K562 (cell line): ENCODE measurements around the gene RIOX2. TPM values are rescaled to one million over a fixed set of nuclear protein-coding genes. Genes with fewer than 3 reads are reported as not detected.

ENCODE experiments used
- ATAC-seq: fragments of 200-7000 bp; cut with Tn5 transposase; 3 replicates; pipeline ENCODE4 v1.9.1; 2020; ENCODE audit warnings: moderate library complexity
- BruUV-seq: library from RNA; stranded (reverse); fragments of 400-500 nt; replicated peaks from 2 replicates; lab custom pipeline; 2021; lab: Mats Ljungman, UMichigan
- CTCF ChIA-PET: fragments of 300-600 bp; formaldehyde crosslinking; extraction: SDS; loops from one replicate; lab custom pipeline; 2021; ENCODE audit warnings: low intra/inter-chr PET ratio; lab: Yijun Ruan, JAX
- POLR2A ChIA-PET: fragments of 300-600, 350-650 bp; sonication (Branson Sonifier 250); formaldehyde crosslinking; extraction: SDS; loops from one replicate; lab custom pipeline; 2021; ENCODE audit warnings: antibody characterized with exemption, inconsistent platforms; lab: Yijun Ruan, JAX
- DNase-seq, 4 experiments: peaks; one replicate each; pipeline versions ENCODE4 v3.0.0 to v3.0.0-alpha.2; 2011 to 2018; ENCODE audit warnings: low spot score in 3 of 4, mixed read lengths in 3 of 4; ENCODE audit errors: extremely low read depth in 1 of 4
- FAIRE-seq: peaks from 2 replicates; lab custom pipeline; 2011; peaks lifted over from hg19 to GRCh38; lab: Jason Lieb, UNC
- H2AFZ ChIP-seq: 2 replicates; pipeline ENCODE4 v1.6.0; 2011; ENCODE audit warnings: low read depth, low read length, control low read depth, inconsistent platforms
- H3K27ac ChIP-seq: fragments of 200-600 bp; 3 replicates; pipeline ENCODE4 v1.8.0; 2011; ENCODE audit warnings: low read depth, mild to moderate bottlenecking, control low read depth, inconsistent platforms, low read length, moderate library complexity, mixed read lengths; ENCODE audit errors: extremely low read depth
- H3K27me3 ChIP-seq, 2 experiments: fragments of 300-600 bp in 1 of 2; 2 replicates in 1 of 2; 3 replicates in 1 of 2; pipeline versions ENCODE4 v1.6.0 to v1.8.0; 2011; ENCODE audit warnings: inconsistent platforms in 2 of 2, low read length in 2 of 2, mild to moderate bottlenecking in 1 of 2, mixed read lengths in 1 of 2, moderate library complexity in 1 of 2; ENCODE audit not compliant: control insufficient read depth in 2 of 2, insufficient read depth in 2 of 2
- H3K36me3 ChIP-seq: fragments of 300-600 bp; 3 replicates; pipeline ENCODE4 v1.8.0; 2011; ENCODE audit warnings: mild to moderate bottlenecking, low read length, inconsistent platforms; ENCODE audit not compliant: control insufficient read depth, insufficient read depth
- H3K4me1 ChIP-seq, 2 experiments: fragments of 200-600 bp in 1 of 2; replicated peaks in 1 of 2; 2 replicates in 1 of 2; 3 replicates in 1 of 2; pipeline versions ENCODE4 v1.5.1 to v1.8.0; 2011; ENCODE audit warnings: inconsistent platforms in 2 of 2, low read length in 2 of 2, mild to moderate bottlenecking in 1 of 2, mixed read lengths in 1 of 2, moderate library complexity in 1 of 2; ENCODE audit not compliant: control insufficient read depth in 2 of 2, insufficient read depth in 2 of 2
- H3K4me2 ChIP-seq: 2 replicates; pipeline ENCODE4 v1.6.1; 2011; ENCODE audit warnings: low read length, control low read depth, inconsistent platforms, mixed read lengths; ENCODE audit not compliant: insufficient read depth
- H3K4me3 ChIP-seq: fragments of 200-600 bp; sonication (generic), shearing (Covaris generic); 2 replicates; pipeline ENCODE4 v1.5.1; 2016; ENCODE audit warnings: control low read depth, inconsistent platforms
- H3K79me2 ChIP-seq: fragments of 200-600 bp; 3 replicates; pipeline ENCODE4 v1.8.0; 2011; ENCODE audit warnings: low read length, inconsistent platforms; ENCODE audit not compliant: control insufficient read depth, insufficient read depth
- H3K9ac ChIP-seq, 2 experiments: 2 replicates each; pipeline versions ENCODE4 v1.6.0 to v1.6.1; 2011; ENCODE audit warnings: low read depth in 2 of 2, low read length in 2 of 2, control low read depth in 1 of 2, inconsistent platforms in 1 of 2, mild to moderate bottlenecking in 1 of 2, mixed read lengths in 1 of 2; ENCODE audit not compliant: insufficient read depth in 1 of 2
- H3K9me1 ChIP-seq: one replicate; pipeline ENCODE4 v1.6.0; 2011; ENCODE audit warnings: inconsistent platforms, mild to moderate bottlenecking, low read length, moderate library complexity; ENCODE audit not compliant: control insufficient read depth, insufficient read depth
- H3K9me3 ChIP-seq: replicated peaks from 2 replicates; pipeline ENCODE4 v1.5.1; 2011; ENCODE audit warnings: low read depth, low read length, inconsistent platforms; ENCODE audit not compliant: control insufficient read depth, insufficient read depth
- H4K20me1 ChIP-seq: replicated peaks from 2 replicates; pipeline ENCODE4 v1.6.1; 2011; ENCODE audit warnings: low read length, inconsistent platforms, mixed read lengths; ENCODE audit not compliant: control insufficient read depth, insufficient read depth
- CTCF ChIP-seq, 3 experiments: IDR thresholded peaks in 2 of 3; conservative IDR thresholded peaks in 1 of 3; 2 replicates each; pipeline ENCODE4 v1.5.1; 2011 to 2012; ENCODE audit warnings: low read length in 3 of 3, mild to moderate bottlenecking in 3 of 3, control low read depth in 2 of 3, improper control_type of control experiment in 1 of 3, inconsistent platforms in 1 of 3, low read depth in 1 of 3, mixed read lengths in 1 of 3, moderate library complexity in 1 of 3; ENCODE audit not compliant: insufficient read depth in 2 of 3
- PPARD ChIP-seq: fragments of 250-450 bp; sonication (Bioruptor Pico); IDR thresholded peaks from 2 replicates; pipeline ENCODE4 v1.8.0; 2022; ENCODE audit warnings: inconsistent platforms, mild to moderate bottlenecking, moderate library complexity
- RAD21 ChIP-seq, 2 experiments: fragments of 250-450 bp in 1 of 2; fragments of 450-650 bp in 1 of 2; sonication (Bioruptor Pico) in 1 of 2; formaldehyde crosslinking in 1 of 2; IDR thresholded peaks in 1 of 2; conservative IDR thresholded peaks in 1 of 2; 2 replicates each; pipeline versions ENCODE4 v1.4.0 to v1.8.0; 2020 to 2022; ENCODE audit warnings: mild to moderate bottlenecking in 2 of 2, moderate library complexity in 1 of 2
- WGBS: fragments of 100-300 bp; shearing (Covaris generic); methylation state at CpG from one replicate; pipeline ENCODE4 v1.1.6; 2016; ENCODE audit warnings: low coverage, mixed read lengths; ENCODE audit not compliant: insufficient coverage; ENCODE audit errors: missing lambda C conversion rate; 5-methylcytosine and 5-hydroxymethylcytosine counted together
- in situ Hi-C: fragments of 300-500 bp; cut with MboI; formaldehyde crosslinking; loops from 4 replicates; pipeline ENCODE4 v1.15.0; 2018; ENCODE audit warnings: inconsistent platforms, mixed read lengths
- intact Hi-C: fragments of 100-400 bp; cut with micrococcal nuclease; formaldehyde crosslinking; loops from 2 replicates; pipeline ENCODE4 v1.14.2; 2022
- polyA plus RNA-seq, 8 experiments: library from polyadenylated mRNA; depleted of rRNA in 4 of 8; stranded (reverse) in 5 of 8; unstranded in 3 of 8; fragments of >200 nt; fragmentation: Nextera tagmentation in 2 of 8; fragmentation: Illumina TruSeq in 1 of 8; extraction: Ambion mirVana in 2 of 8; extraction: Trizol in 1 of 8; gene quantifications; 2 replicates each; pipeline versions ENCODE4 v1.2.1 to v1.2.3, GENCODE V29; 2011 to 2014; ENCODE audit warnings: inconsistent platforms in 1 of 8, missing spikeins in 1 of 8
- total RNA-seq, 7 experiments: library from RNA; depleted of rRNA in 6 of 7; stranded (reverse); fragments of >200 nt in 6 of 7; fragmentation: Illumina TruSeq in 2 of 7; extraction: Trizol in 2 of 7; gene quantifications; 2 replicates each; pipeline versions ENCODE4 v1.2.1 to v1.2.3, GENCODE V29; 2011 to 2021; ENCODE audit warnings: low replicate concordance in 1 of 7

RIOX2 gene
- total and polyA plus RNA-seq, 9 of the 15 experiments (the other 6 are each of a cell fraction or from before 2014, with no cell fraction given), result 22.2 to 56.0 (median 32.6) TPM

- Histone ChIP-seq H3K9me3 (no peaks in the 10 kb centered on the region), H3K4me1 (no peaks in the 10 kb centered on the region; a peak in 1 of 5 replicates), H3K4me2 (no peak overlapping the region), H3K9ac (no peak overlapping the region), H3K36me3 (peaks cover 20% of the 10 kb centered on the region; the same call in 2 of the 3 replicates), H3K27ac (no peak overlapping the region), H4K20me1 (no peaks in the 10 kb centered on the region), H3K9me1 (no peaks in the 10 kb centered on the region), H3K79me2 (no peaks in the 10 kb centered on the region), H3K4me3 (no peak overlapping the region), H3K27me3 (no peaks in the 10 kb centered on the region), H2AFZ (no peak overlapping the region)
- peak; percentile 42; the same call in 1 of the 3 replicates for ATAC-seq
- ChIA-PET POLR2A (no interaction called here), CTCF (no interaction called here)
- BruUV-seq, result no TSS peak
- peak; percentile 19 for FAIRE-seq
- in situ Hi-C loops, result no loop called here
- TF ChIP-seq PPARD (no peak), CTCF (IDR thresholded peaks at IDR 0.05 in 2 of 3, conservative IDR thresholded peaks at IDR 0.05 in 1 of 3; ENCODE audit: insufficient read depth in 2 of 3, low read depth in 1 of 3, low read length in 3 of 3) (peak in 1 of 3 experiments; percentile 17; a peak in 1 of 6 replicates), RAD21 (CRISPR knock-in tag; conservative IDR thresholded peaks at IDR 0.05 in 1 of 2, IDR thresholded peaks at IDR 0.05 in 1 of 2) (peak in 1 of 2 experiments; percentile 33; a peak in 1 of 4 replicates)
- WGBS, result 33% methylated on average over 1 of the region's 1 CpG
- intact Hi-C loops, result no loop called here
- DNase-seq, result peak in 1 of 4 experiments; percentile 11
Observed at GRCh38 chr3:97940034-97940433, 32.2 kb downstream of the RIOX2 start.
